Astrocyte (in vitro differentiated cells and primary cell): ENCODE results near the gene FTCD. TPM values are rescaled to one million over a fixed set of nuclear protein-coding genes. Genes with fewer than 3 reads are reported as not detected.

Source experiments
- DNase-seq: peaks from one replicate; pipeline ENCODE4 v3.0.0-alpha.2; 2010; ENCODE audit warnings: low read depth
- FAIRE-seq: peaks from 2 replicates; lab custom pipeline; 2011; peaks lifted over from hg19 to GRCh38; lab: Jason Lieb, UNC
- H2AFZ ChIP-seq: 2 replicates; pipeline ENCODE4 v1.6.0; 2012; ENCODE audit warnings: low read depth, low read length, inconsistent platforms
- H3K27ac ChIP-seq: 2 replicates; pipeline ENCODE4 v1.5.1; 2011; ENCODE audit warnings: low read depth, low read length, inconsistent platforms
- H3K27me3 ChIP-seq: 2 replicates; pipeline ENCODE4 v1.6.0; 2011; ENCODE audit warnings: low read length, inconsistent platforms; ENCODE audit not compliant: insufficient read depth
- H3K36me3 ChIP-seq: 2 replicates; pipeline ENCODE4 v1.5.1; 2011; ENCODE audit warnings: low read length, inconsistent platforms; ENCODE audit not compliant: insufficient read depth
- H3K4me1 ChIP-seq: 2 replicates; pipeline ENCODE4 v1.5.1; 2011; ENCODE audit warnings: low read length, inconsistent platforms; ENCODE audit not compliant: insufficient read depth
- H3K4me2 ChIP-seq: 2 replicates; pipeline ENCODE4 v1.6.0; 2012; ENCODE audit warnings: low read length, inconsistent platforms
- H3K4me3 ChIP-seq: 2 replicates; pipeline ENCODE4 v1.5.1; 2011; ENCODE audit warnings: low read depth, mild to moderate bottlenecking, low read length, inconsistent platforms; ENCODE audit not compliant: insufficient read depth
- H3K79me2 ChIP-seq: 2 replicates; pipeline ENCODE4 v1.6.0; 2012; ENCODE audit warnings: mild to moderate bottlenecking, low read length, inconsistent platforms; ENCODE audit not compliant: insufficient read depth
- H3K9ac ChIP-seq: 2 replicates; pipeline ENCODE4 v1.6.0; 2012; ENCODE audit warnings: mild to moderate bottlenecking, low read length, inconsistent platforms
- H3K9me3 ChIP-seq: 2 replicates; pipeline ENCODE4 v1.5.1; 2012; ENCODE audit warnings: low read depth, mild to moderate bottlenecking, low read length, inconsistent platforms; ENCODE audit not compliant: insufficient read depth
- H4K20me1 ChIP-seq: 2 replicates; pipeline ENCODE4 v1.6.0; 2012; ENCODE audit warnings: low read length, inconsistent platforms; ENCODE audit not compliant: insufficient read depth
- H3K27ac Mint-ChIP-seq: one replicate; pipeline ENCODE4 v1.8.0; 2021; ENCODE audit warnings: mild to moderate bottlenecking, mixed read lengths; ENCODE audit not compliant: unreplicated experiment
- H3K27me3 Mint-ChIP-seq: one replicate; pipeline ENCODE4 v1.8.0; 2021; ENCODE audit warnings: low read depth, mixed read lengths; ENCODE audit not compliant: unreplicated experiment
- H3K36me3 Mint-ChIP-seq: one replicate; pipeline ENCODE4 v1.8.0; 2021; ENCODE audit warnings: low read depth, mixed read lengths; ENCODE audit not compliant: unreplicated experiment
- H3K4me1 Mint-ChIP-seq: one replicate; pipeline ENCODE4 v1.8.0; 2021; ENCODE audit warnings: low read depth, mixed read lengths; ENCODE audit not compliant: unreplicated experiment
- H3K4me3 Mint-ChIP-seq: one replicate; pipeline ENCODE4 v1.8.0; 2021; ENCODE audit warnings: mild to moderate bottlenecking, moderate library complexity, mixed read lengths; ENCODE audit not compliant: unreplicated experiment
- H3K9me3 Mint-ChIP-seq: one replicate; pipeline ENCODE4 v1.8.0; 2021; ENCODE audit warnings: mild to moderate bottlenecking, mixed read lengths; ENCODE audit not compliant: unreplicated experiment
- EZH2 ChIP-seq: IDR thresholded peaks from 2 replicates; pipeline ENCODE4 v1.6.1; 2012; ENCODE audit warnings: mild to moderate bottlenecking, low read length, inconsistent platforms; ENCODE audit not compliant: insufficient read depth
- total RNA-seq: library from RNA; stranded (reverse); gene quantifications from 2 replicates; pipeline ENCODE4 v1.2.1, GENCODE V29; 2021
- TF ChIP-seq, protein P1 (sequence below): IDR thresholded peaks from 2 replicates; pipeline ENCODE4 v1.5.1; 2011; ENCODE audit warnings: low read depth, mild to moderate bottlenecking, inconsistent platforms, low read length, moderate library complexity; ENCODE audit not compliant: insufficient read depth

The FTCD gene
- total RNA-seq, 1 donor from 2014 or later: 1.9 TPM

GRCh38 chr21:46111857-46112724 is 43.3 kb downstream of the FTCD start:
- Mint-ChIP-seq H3K9me3 (no peaks in the 10 kb centered on the region), H3K4me1 (peaks cover 2% of the 10 kb centered on the region), H3K27me3 (no peaks in the 10 kb centered on the region), H3K36me3 (peaks cover 27% of the 10 kb centered on the region), H3K27ac (no peak overlapping the region), H3K4me3 (no peak overlapping the region)
- peaks cover 40% of the 10 kb centered on the region for H3K36me3 ChIP-seq
- H2AFZ ChIP-seq: no peak overlapping the region
- no peak overlapping the region for H3K27ac ChIP-seq
- TF ChIP-seq EZH2: no peak
- TF ChIP-seq, protein P1, sequence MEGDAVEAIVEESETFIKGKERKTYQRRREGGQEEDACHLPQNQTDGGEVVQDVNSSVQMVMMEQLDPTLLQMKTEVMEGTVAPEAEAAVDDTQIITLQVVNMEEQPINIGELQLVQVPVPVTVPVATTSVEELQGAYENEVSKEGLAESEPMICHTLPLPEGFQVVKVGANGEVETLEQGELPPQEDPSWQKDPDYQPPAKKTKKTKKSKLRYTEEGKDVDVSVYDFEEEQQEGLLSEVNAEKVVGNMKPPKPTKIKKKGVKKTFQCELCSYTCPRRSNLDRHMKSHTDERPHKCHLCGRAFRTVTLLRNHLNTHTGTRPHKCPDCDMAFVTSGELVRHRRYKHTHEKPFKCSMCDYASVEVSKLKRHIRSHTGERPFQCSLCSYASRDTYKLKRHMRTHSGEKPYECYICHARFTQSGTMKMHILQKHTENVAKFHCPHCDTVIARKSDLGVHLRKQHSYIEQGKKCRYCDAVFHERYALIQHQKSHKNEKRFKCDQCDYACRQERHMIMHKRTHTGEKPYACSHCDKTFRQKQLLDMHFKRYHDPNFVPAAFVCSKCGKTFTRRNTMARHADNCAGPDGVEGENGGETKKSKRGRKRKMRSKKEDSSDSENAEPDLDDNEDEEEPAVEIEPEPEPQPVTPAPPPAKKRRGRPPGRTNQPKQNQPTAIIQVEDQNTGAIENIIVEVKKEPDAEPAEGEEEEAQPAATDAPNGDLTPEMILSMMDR: no peak
- no peaks in the 10 kb centered on the region for H3K27me3 ChIP-seq
- H3K4me2 ChIP-seq: no peak overlapping the region
- no peak overlapping the region for H3K9ac ChIP-seq
- peaks cover 3% of the 10 kb centered on the region for H3K4me1 ChIP-seq
- no peak for FAIRE-seq
- H3K4me3 ChIP-seq: no peak overlapping the region
- no peak for DNase-seq
- H3K79me2 ChIP-seq: peaks cover 86% of the 10 kb centered on the region
- H4K20me1 ChIP-seq: peaks cover 82% of the 10 kb centered on the region
- H3K9me3 ChIP-seq: peaks cover 4% of the 10 kb centered on the region

GRCh38 chr21:46111193-46111571 is 44.2 kb downstream of the FTCD start:
- no peak overlapping the region for H3K9ac ChIP-seq
- no peak overlapping the region for H3K4me2 ChIP-seq
- H3K27ac ChIP-seq: no peak overlapping the region
- TF ChIP-seq, protein P1: no peak
- TF ChIP-seq EZH2: no peak
- H3K9me3 Mint-ChIP-seq: no peaks in the 10 kb centered on the region
- H3K27me3 ChIP-seq: no peaks in the 10 kb centered on the region
- no peak for DNase-seq
- peaks cover 34% of the 10 kb centered on the region for H3K36me3 ChIP-seq
- H3K27ac Mint-ChIP-seq: no peak overlapping the region
- no peaks in the 10 kb centered on the region for H3K4me1 Mint-ChIP-seq
- no peak for FAIRE-seq
- H3K27me3 Mint-ChIP-seq: no peaks in the 10 kb centered on the region
- no peaks in the 10 kb centered on the region for H3K4me1 ChIP-seq
- H3K79me2 ChIP-seq: peaks cover 86% of the 10 kb centered on the region
- peaks cover 82% of the 10 kb centered on the region for H4K20me1 ChIP-seq
- H3K9me3 ChIP-seq: peaks cover 4% of the 10 kb centered on the region
- no peak overlapping the region for H3K4me3 Mint-ChIP-seq
- no peak overlapping the region for H3K4me3 ChIP-seq
- no peak overlapping the region for H2AFZ ChIP-seq
- peaks cover 28% of the 10 kb centered on the region for H3K36me3 Mint-ChIP-seq
